ENCODE data around the gene APCDD1. TPM values are rescaled to one million over a fixed set of nuclear protein-coding genes. Genes with fewer than 3 reads are reported as not detected.

Gene APCDD1
- total and polyA plus RNA-seq, 7 experiments from 2014 or later = 0.16 to 0.81 TPM; not detected in 5

DNA sequence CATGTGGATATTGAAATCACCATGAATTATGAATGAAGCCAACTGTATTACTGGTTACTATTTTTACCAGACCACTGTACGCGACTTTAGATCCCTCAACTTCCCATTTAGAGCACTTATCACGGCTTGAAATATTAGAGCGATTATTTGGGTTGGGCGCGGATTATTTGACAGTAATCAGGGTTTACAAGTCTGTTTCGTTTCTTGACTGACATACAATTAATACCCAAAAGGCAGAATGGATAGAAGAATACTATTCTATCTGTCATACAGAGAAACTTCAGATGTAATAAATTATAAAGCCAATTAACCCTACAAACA lies 70.9 kb downstream of the APCDD1 start:
- peak overlapping the region; percentile 94 to 99 (median 98) for H3K4me3 Mint-ChIP-seq
- DNase-seq = no peak
- ATAC-seq = no peak
- H3K27ac Mint-ChIP-seq = peak overlapping the region; percentile 84 to 99 (median 96)
- H3K9me3 ChIP-seq (ENCODE audit: control insufficient read depth in 2 of 3, low read length in 3 of 3) = no peaks in the 10 kb centered on the region
- ChIA-PET POLR2A (interaction anchor here (1.0 kb wide), 2 partner anchors 568 to 612 kb away, joined by 4 to 5 read pairs; partner anchors contain the start of gene VAPA), CTCF (no interaction called here)
- H3K36me3 ChIP-seq (ENCODE audit: control insufficient read depth in 2 of 3, insufficient read depth in 3 of 3, low read length in 3 of 3) = peaks cover 0 to 3% (median 0%) of the 10 kb centered on the region in 3 experiments
- H3K27ac ChIP-seq (ENCODE audit: low read depth, low read length) = peak overlapping the region; percentile 76
- peaks cover 0 to 3% (median 0%) of the 10 kb centered on the region in 11 donors for H3K9me3 Mint-ChIP-seq
- H3K4me1 Mint-ChIP-seq = peaks cover 40 to 59% (median 51%) of the 10 kb centered on the region in 7 donors
- peak overlapping the region; percentile 93 for H3K4me3 ChIP-seq (ENCODE audit: low read length)
- H3K36me3 Mint-ChIP-seq = peaks cover 0 to 3% (median 0%) of the 10 kb centered on the region in 5 donors
- peaks cover 4 to 22% of the 10 kb centered on the region in 2 donors for H3K4me1 ChIP-seq (ENCODE audit: control insufficient read depth in 2 of 2, insufficient read depth in 2 of 2, low read length in 2 of 2)
- peaks cover 0 to 10% (median 0%) of the 10 kb centered on the region in 5 donors for H3K27me3 Mint-ChIP-seq
- H3K27me3 ChIP-seq (ENCODE audit: control insufficient read depth in 2 of 2, insufficient read depth in 2 of 2, low read length in 2 of 2) = no peaks in the 10 kb centered on the region
- intact Hi-C loops (cut with micrococcal nuclease) = loop anchor here (1.0 to 10.0 kb wide), 12 partner anchors 35 to 1918 kb away; partner anchors contain the start of genes RAB12 (in 2 of the 2), TWSG1 (in 2 of the 2), AFG3L2 (in 1 of the 2) and IMPA2 (in 1 of the 2)

DNA sequence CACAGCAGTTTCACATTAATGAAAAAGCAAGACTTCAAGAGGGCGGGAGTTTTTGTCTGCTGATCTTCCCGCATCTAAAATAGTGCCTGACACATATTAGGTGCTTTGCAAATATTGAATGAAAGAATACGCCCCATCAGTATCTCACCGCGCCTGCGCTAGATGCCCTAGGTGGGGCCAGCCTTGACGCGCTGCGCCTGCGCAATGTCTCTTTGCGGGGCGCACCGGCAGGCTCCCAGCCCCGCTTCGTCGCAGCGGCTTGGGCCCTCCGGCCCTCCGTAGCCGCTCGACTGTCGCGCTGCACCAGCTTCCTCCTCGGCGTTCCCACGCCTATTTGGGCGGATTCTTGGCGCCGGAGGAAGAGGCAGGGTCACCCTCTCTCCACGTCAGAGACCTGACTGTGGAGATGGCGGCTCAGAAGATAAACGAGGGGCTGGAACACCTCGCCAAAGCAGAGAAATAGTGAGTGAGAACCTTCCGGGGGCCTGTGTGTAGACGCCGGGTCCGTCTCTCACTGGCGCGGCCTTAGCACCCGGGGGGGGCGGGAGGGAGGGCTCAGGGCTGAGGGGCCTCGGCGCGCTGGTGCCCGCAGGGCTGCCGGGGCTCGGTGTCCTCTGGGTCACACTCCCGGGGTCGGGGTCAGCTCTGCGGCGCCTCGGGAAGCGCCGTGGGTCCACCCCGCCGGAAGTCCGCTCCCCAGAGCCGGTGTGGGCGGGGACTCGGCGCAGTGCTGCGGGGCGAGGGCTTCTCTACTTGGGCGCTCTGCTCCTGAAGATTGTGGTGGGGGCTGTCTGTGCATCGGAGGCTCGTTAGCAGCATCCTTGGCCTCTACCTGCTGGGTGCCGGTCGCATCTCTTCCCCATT lies 71.5 kb downstream of the APCDD1 start, which contains the start of gene NAPG:
Gene NAPG, plus strand, starts transcription at position 331 of the 864 bp plus-strand sequence. Its CDS starts 76 bp downstream, at position 407.
- H3K27ac Mint-ChIP-seq = peak within 1 kb of the TSS; percentile 84 to 99 (median 96)
- POLR2A ChIA-PET = interaction anchor here (1.0 kb wide), 2 partner anchors 568 to 612 kb away, joined by 4 to 5 read pairs; partner anchors contain the start of gene VAPA
- peaks cover 0 to 10% (median 0%) of the 10 kb centered on the region in 5 donors for H3K27me3 Mint-ChIP-seq
- peak within 1 kb of the TSS; percentile 94 to 99 (median 98) for H3K4me3 Mint-ChIP-seq
- peaks cover 4 to 22% of the 10 kb centered on the region in 2 donors for H3K4me1 ChIP-seq (ENCODE audit: control insufficient read depth in 2 of 2, insufficient read depth in 2 of 2, low read length in 2 of 2)
- no peaks in the 10 kb centered on the region for H3K9me3 ChIP-seq (ENCODE audit: control insufficient read depth in 2 of 3, low read length in 3 of 3)
- peaks cover 0 to 3% (median 0%) of the 10 kb centered on the region in 11 donors for H3K9me3 Mint-ChIP-seq
- no peaks in the 10 kb centered on the region for H3K27me3 ChIP-seq (ENCODE audit: control insufficient read depth in 2 of 2, insufficient read depth in 2 of 2, low read length in 2 of 2)
- intact Hi-C loops (cut with micrococcal nuclease) = loop anchor here (1.0 to 10.0 kb wide), 13 partner anchors 36 to 1919 kb away; partner anchors contain the start of genes RAB12 (in 2 of the 2), TWSG1 (in 2 of the 2), AFG3L2 (in 1 of the 2) and CHMP1B (in 1 of the 2)
- CTCF ChIA-PET = no interaction called here
- ATAC-seq (peak; percentile 94), DNase-seq (peak; percentile 88 to 94 (median 91))
- peak within 1 kb of the TSS; percentile 76 for H3K27ac ChIP-seq (ENCODE audit: low read depth, low read length)
- peaks cover 0 to 3% (median 0%) of the 10 kb centered on the region in 5 donors for H3K36me3 Mint-ChIP-seq
- peaks cover 45 to 65% (median 57%) of the 10 kb centered on the region in 7 donors for H3K4me1 Mint-ChIP-seq
- peaks cover 0 to 7% (median 0%) of the 10 kb centered on the region in 3 experiments for H3K36me3 ChIP-seq (ENCODE audit: control insufficient read depth in 2 of 3, insufficient read depth in 3 of 3, low read length in 3 of 3)
- peak within 1 kb of the TSS; percentile 93 for H3K4me3 ChIP-seq (ENCODE audit: low read length)

DNA sequence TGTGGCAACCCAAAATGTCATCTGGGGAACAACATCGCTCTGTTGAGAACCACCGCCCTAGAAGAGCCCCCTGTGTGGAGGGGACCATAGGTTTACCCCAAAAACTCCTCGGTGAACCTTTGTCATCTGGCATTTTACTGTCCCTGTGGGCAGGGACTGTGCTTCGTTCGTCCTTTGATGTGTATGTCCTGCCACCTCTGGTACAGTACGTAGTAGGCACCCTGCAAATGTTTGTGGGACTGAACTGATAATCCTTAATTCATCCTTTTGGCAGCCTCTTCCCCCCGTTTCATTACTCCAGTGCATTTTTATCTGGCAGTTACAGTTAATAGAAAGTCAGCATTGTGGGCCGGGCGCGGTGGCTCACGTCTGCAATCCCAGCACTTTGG lies 72.1 kb downstream of the APCDD1 start:
- peak overlapping the region; percentile 76 for H3K27ac ChIP-seq (ENCODE audit: low read depth, low read length)
- ChIA-PET CTCF (no interaction called here), POLR2A (no interaction called here)
- H3K9me3 ChIP-seq (ENCODE audit: control insufficient read depth in 2 of 3, low read length in 3 of 3) = no peaks in the 10 kb centered on the region
- Mint-ChIP-seq H3K36me3 (peaks cover 0 to 3% (median 0%) of the 10 kb centered on the region in 5 donors), H3K4me3 (peak overlapping the region; percentile 87 to 99 (median 94)), H3K27me3 (peaks cover 0 to 9% (median 0%) of the 10 kb centered on the region in 5 donors), H3K27ac (peak overlapping the region; percentile 31 to 97 (median 90)), H3K4me1 (peaks cover 47 to 70% (median 60%) of the 10 kb centered on the region in 7 donors), H3K9me3 (peaks cover 0 to 3% (median 0%) of the 10 kb centered on the region in 11 donors)
- H3K27me3 ChIP-seq (ENCODE audit: control insufficient read depth in 2 of 2, insufficient read depth in 2 of 2, low read length in 2 of 2) = no peaks in the 10 kb centered on the region
- intact Hi-C loops (cut with micrococcal nuclease) = loop anchor here (1.0 to 10.0 kb wide), 10 partner anchors 402 to 1919 kb away; partner anchors contain the start of genes TWSG1 (in 2 of the 2), AFG3L2 (in 1 of the 2), CHMP1B (in 1 of the 2) and IMPA2 (in 1 of the 2)
- H3K36me3 ChIP-seq (ENCODE audit: control insufficient read depth in 2 of 3, insufficient read depth in 3 of 3, low read length in 3 of 3) = peaks cover 0 to 7% (median 0%) of the 10 kb centered on the region in 3 experiments
- no peak for ATAC-seq
- DNase-seq = no peak
- H3K4me3 ChIP-seq (ENCODE audit: low read length) = peak overlapping the region; percentile 93
- peaks cover 4 to 22% of the 10 kb centered on the region in 2 donors for H3K4me1 ChIP-seq (ENCODE audit: control insufficient read depth in 2 of 2, insufficient read depth in 2 of 2, low read length in 2 of 2)

DNA sequence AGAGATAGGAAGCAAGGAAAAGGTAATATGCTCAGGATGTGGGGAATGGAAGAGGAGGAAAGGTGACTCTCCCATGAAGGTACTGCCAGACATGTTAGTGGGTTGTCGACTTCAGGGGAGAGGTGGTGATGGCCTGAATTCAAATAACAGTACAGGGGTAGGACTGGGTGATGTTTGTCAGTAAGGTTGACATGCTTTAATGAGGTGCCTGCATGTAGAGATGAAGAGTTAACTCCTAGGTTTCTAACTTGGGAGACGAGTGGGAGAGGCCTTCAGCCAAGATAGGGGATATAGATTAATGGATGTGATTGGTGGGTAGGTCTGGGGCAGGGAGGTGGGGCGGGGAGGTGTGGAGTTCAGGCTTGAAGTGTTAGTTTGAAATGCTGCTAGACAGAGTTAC lies 74.0 kb downstream of the APCDD1 start:
- H3K4me3 ChIP-seq (ENCODE audit: low read length) = no peak overlapping the region
- no peaks in the 10 kb centered on the region for H3K27me3 ChIP-seq (ENCODE audit: control insufficient read depth in 2 of 2, insufficient read depth in 2 of 2, low read length in 2 of 2)
- intact Hi-C loops (cut with micrococcal nuclease) = loop anchor here (5.0 to 10.0 kb wide), 8 partner anchors 404 to 1921 kb away; partner anchors contain the start of genes TWSG1 (in 2 of the 2), AFG3L2 (in 1 of the 2), IMPA2 (in 1 of the 2) and PPP4R1 (in 1 of the 2)
- peaks cover 4 to 22% of the 10 kb centered on the region in 2 donors for H3K4me1 ChIP-seq (ENCODE audit: control insufficient read depth in 2 of 2, insufficient read depth in 2 of 2, low read length in 2 of 2)
- CTCF ChIA-PET = no interaction called here
- Mint-ChIP-seq H3K4me1 (peaks cover 47 to 78% (median 61%) of the 10 kb centered on the region in 7 donors), H3K27ac (peak overlapping the region; percentile 6 to 68 (median 21)), H3K36me3 (peaks cover 0 to 7% (median 2%) of the 10 kb centered on the region in 5 donors), H3K4me3 (peak overlapping the region in 9 of 10 donors; percentile 1 to 95 (median 31)), H3K9me3 (peaks cover 0 to 3% (median 0%) of the 10 kb centered on the region in 11 donors), H3K27me3 (no peaks in the 10 kb centered on the region)
- POLR2A ChIA-PET = interaction anchor here (1.1 kb wide), 1 partner anchor 11 kb away, joined by 3 read pairs; no protein-coding TSS in a partner anchor
- H3K9me3 ChIP-seq (ENCODE audit: control insufficient read depth in 2 of 3, low read length in 3 of 3) = no peaks in the 10 kb centered on the region
- H3K27ac ChIP-seq (ENCODE audit: low read depth, low read length) = no peak overlapping the region
- peaks cover 0 to 7% (median 0%) of the 10 kb centered on the region in 3 experiments for H3K36me3 ChIP-seq (ENCODE audit: control insufficient read depth in 2 of 3, insufficient read depth in 3 of 3, low read length in 3 of 3)
- DNase-seq = no peak
- no peak for ATAC-seq

DNA sequence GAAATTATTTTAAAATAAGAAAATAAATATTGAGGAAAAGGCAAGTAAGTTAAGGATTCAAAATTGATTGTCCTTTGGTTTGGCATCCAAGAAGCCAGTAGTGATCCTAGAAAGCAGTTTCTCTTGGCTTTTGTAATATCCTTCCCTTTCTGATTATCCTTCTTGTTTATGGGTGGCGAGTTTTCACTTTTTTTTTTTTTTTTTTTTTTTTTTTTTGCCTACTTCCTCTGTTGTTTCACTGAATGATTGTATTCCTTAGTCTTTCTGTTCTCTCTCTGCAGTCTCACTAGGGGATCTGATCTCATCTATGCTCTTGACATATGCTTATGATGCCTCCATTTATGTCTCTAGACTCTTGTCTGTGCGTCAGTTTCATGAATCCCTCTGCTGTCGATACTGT lies 75.6 kb downstream of the APCDD1 start:
- peak overlapping the region in 4 of 10 donors; percentile 5 to 64 (median 52) for H3K4me3 Mint-ChIP-seq
- H3K27me3 Mint-ChIP-seq = no peaks in the 10 kb centered on the region
- Histone ChIP-seq H3K36me3 (ENCODE audit: control insufficient read depth in 2 of 3, insufficient read depth in 3 of 3, low read length in 3 of 3) (peaks cover 0 to 17% (median 0%) of the 10 kb centered on the region in 3 experiments), H3K9me3 (ENCODE audit: control insufficient read depth in 2 of 3, low read length in 3 of 3) (no peaks in the 10 kb centered on the region), H3K27me3 (ENCODE audit: control insufficient read depth in 2 of 2, insufficient read depth in 2 of 2, low read length in 2 of 2) (no peaks in the 10 kb centered on the region), H3K4me1 (ENCODE audit: control insufficient read depth in 2 of 2, insufficient read depth in 2 of 2, low read length in 2 of 2) (peaks cover 4 to 22% of the 10 kb centered on the region in 2 donors), H3K27ac (ENCODE audit: low read depth, low read length) (no peak overlapping the region), H3K4me3 (ENCODE audit: low read length) (no peak overlapping the region)
- CTCF ChIA-PET = interaction anchor here (0.6 to 1.2 kb wide), 2 partner anchors 13 to 557 kb away, joined by 3 to 4 read pairs; no protein-coding TSS in a partner anchor
- peaks cover 0 to 3% (median 0%) of the 10 kb centered on the region in 11 donors for H3K9me3 Mint-ChIP-seq
- peaks cover 36 to 69% (median 50%) of the 10 kb centered on the region in 7 donors for H3K4me1 Mint-ChIP-seq
- intact Hi-C loops (cut with micrococcal nuclease) = no loop called here
- DNase-seq = no peak
- no peak for ATAC-seq
- H3K27ac Mint-ChIP-seq = peak overlapping the region in 5 of 9 donors; percentile 3 to 91 (median 63)
- peaks cover 0 to 13% (median 6%) of the 10 kb centered on the region in 5 donors for H3K36me3 Mint-ChIP-seq
- POLR2A ChIA-PET = no interaction called here

DNA sequence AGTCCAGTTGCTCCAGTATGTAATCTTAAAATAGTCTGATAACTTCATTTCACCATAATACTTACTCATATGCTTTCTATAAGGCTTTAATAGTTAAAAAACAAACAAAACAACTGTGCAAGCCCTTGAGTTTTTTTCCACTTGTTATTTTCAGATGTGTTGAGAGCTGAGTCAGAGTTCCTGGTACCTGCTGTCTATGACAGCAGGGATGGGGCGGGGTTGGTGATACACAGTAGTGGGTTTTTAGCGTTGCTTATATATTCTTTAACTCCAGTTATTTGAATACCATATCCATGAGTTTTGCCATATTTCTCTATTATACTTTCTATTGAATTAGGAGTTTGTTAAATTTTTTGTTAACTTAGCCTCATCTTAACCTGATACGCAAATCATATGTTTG lies 76.4 kb downstream of the APCDD1 start:
- ChIA-PET CTCF (interaction anchor here (1.2 kb wide), 1 partner anchor 13 kb away, joined by 3 read pairs; no protein-coding TSS in a partner anchor), POLR2A (no interaction called here)
- peaks cover 32 to 61% (median 43%) of the 10 kb centered on the region in 7 donors for H3K4me1 Mint-ChIP-seq
- H3K9me3 Mint-ChIP-seq = peaks cover 0 to 1% (median 0%) of the 10 kb centered on the region in 11 donors
- no peak overlapping the region for H3K4me3 ChIP-seq (ENCODE audit: low read length)
- peaks cover 4 to 19% of the 10 kb centered on the region in 2 donors for H3K4me1 ChIP-seq (ENCODE audit: control insufficient read depth in 2 of 2, insufficient read depth in 2 of 2, low read length in 2 of 2)
- peaks cover 0 to 17% (median 0%) of the 10 kb centered on the region in 3 experiments for H3K36me3 ChIP-seq (ENCODE audit: control insufficient read depth in 2 of 3, insufficient read depth in 3 of 3, low read length in 3 of 3)
- H3K27ac Mint-ChIP-seq = peak overlapping the region in 5 of 9 donors; percentile 19 to 91 (median 50)
- H3K27ac ChIP-seq (ENCODE audit: low read depth, low read length) = no peak overlapping the region
- no peaks in the 10 kb centered on the region for H3K27me3 Mint-ChIP-seq
- H3K9me3 ChIP-seq (ENCODE audit: control insufficient read depth in 2 of 3, low read length in 3 of 3) = no peaks in the 10 kb centered on the region
- peaks cover 0 to 17% (median 6%) of the 10 kb centered on the region in 5 donors for H3K36me3 Mint-ChIP-seq
- H3K4me3 Mint-ChIP-seq = peak overlapping the region in 2 of 10 donors; percentile 34 to 54
- peak in 1 of 9 donors; percentile 37 for DNase-seq
- no peak for ATAC-seq
- no peaks in the 10 kb centered on the region for H3K27me3 ChIP-seq (ENCODE audit: control insufficient read depth in 2 of 2, insufficient read depth in 2 of 2, low read length in 2 of 2)
- intact Hi-C loops (cut with micrococcal nuclease) = no loop called here
